GM23248 (cell line): Measurements from ENCODE around the gene TTLL8.

Source experiments
- EZH2 ChIP-seq: fragments of 200-600 bp; sonication (generic); IDR thresholded peaks from 2 replicates; pipeline ENCODE4 v1.6.1; 2018; ENCODE audit warnings: antibody characterized with exemption, mild to moderate bottlenecking; ENCODE audit not compliant: insufficient read depth, poor library complexity, severe bottlenecking
- EZH2phosphoT487 ChIP-seq: fragments of 200-600 bp; sonication (generic); IDR thresholded peaks from 2 replicates; pipeline ENCODE4 v1.6.1; 2018; ENCODE audit warnings: antibody characterized with exemption, moderate library complexity, mild to moderate bottlenecking, low read depth; ENCODE audit not compliant: insufficient read depth

DNA sequence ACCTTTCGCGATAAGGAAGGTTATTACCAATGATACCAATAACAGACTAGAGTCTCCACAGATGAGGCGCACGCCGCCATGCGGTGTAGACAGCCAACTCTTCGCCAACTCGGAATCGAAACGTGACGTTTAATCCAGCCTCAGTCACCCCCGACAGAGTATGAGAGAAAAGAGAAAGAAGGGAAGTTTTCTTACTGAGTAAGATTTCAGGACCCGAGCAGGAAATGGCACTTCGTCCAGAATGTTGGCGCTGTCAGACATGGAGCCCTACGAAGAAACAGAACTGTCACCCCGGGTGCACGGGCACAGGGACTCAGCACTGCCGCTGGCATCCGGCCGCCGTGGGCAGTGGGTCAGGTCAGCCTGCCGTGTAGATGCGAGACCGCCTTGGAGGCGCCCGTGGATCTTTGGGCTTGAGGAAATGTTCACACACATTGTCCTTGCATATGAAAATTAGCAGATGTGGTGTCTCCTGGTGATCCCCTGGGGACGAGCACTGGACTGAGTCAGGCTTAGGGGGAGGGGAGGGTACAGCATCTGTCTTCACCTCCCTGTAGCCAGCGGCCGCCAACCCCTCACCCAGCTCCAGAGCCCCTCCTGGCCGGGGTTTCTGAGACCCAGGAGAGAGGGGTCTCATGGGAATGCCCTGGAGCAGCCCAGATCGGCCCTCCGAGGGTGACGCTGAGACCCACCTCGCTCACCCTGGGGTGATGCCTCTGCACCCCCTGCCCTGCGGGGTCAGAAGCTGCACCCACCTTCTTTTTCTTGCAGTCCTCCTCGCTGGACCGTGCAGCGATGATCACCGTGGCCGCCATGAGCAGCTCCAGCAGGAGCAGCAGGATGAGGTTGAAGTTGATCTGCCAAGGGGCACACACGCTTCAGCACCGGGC lies 18.8 kb upstream of the TTLL8 start:
- TF ChIP-seq EZH2 (no peak), EZH2phosphoT487 (no peak)
